H1 (cell line): ENCODE data around the gene GPR141. TPM values are rescaled to one million over a fixed set of nuclear protein-coding genes. Genes with fewer than 3 reads are reported as not detected.

Experiments
- CTCF ChIA-PET: fragments of 300-600 bp; sonication (Branson Sonifier 250); formaldehyde crosslinking; loops from one replicate; lab custom pipeline; 2021; ENCODE audit not compliant: partially characterized antibody; lab: Charles Lee
- POLR2A ChIA-PET: fragments of 300-600 bp; sonication (Branson Sonifier 250); formaldehyde crosslinking; loops from one replicate; lab custom pipeline; 2021; ENCODE audit warnings: inconsistent platforms; ENCODE audit not compliant: partially characterized antibody; lab: Charles Lee
- DNase-seq, 2 experiments: peaks; one replicate each; pipeline versions ENCODE4 v3.0.0 to v3.0.0-alpha.2; 2010 to 2022; ENCODE audit warnings: low spot score in 2 of 2, low read depth in 1 of 2, mixed read lengths in 1 of 2
- FAIRE-seq: peaks from 2 replicates; lab custom pipeline; 2011; peaks lifted over from hg19 to GRCh38; lab: Jason Lieb, UNC
- H2AFZ ChIP-seq: 2 replicates; pipeline ENCODE4 v1.8.1; 2012; ENCODE audit warnings: low read length, inconsistent platforms
- H2AK5ac ChIP-seq: 2 replicates; pipeline ENCODE4 v1.6.1; 2013; ENCODE audit warnings: low read depth, low read length
- H2BK120ac ChIP-seq: replicated peaks from 2 replicates; pipeline ENCODE3; 2013; ENCODE audit warnings: low read depth, low read length, inconsistent platforms
- H2BK12ac ChIP-seq: 2 replicates; pipeline ENCODE4 v1.6.1; 2013; ENCODE audit warnings: low read depth, low read length
- H2BK15ac ChIP-seq: 2 replicates; pipeline ENCODE4 v1.6.1; 2013; ENCODE audit warnings: low read length
- H2BK20ac ChIP-seq: 2 replicates; pipeline ENCODE4 v1.6.1; 2013; ENCODE audit warnings: low read length
- H2BK5ac ChIP-seq: 2 replicates; pipeline ENCODE4 v1.6.1; 2013; ENCODE audit warnings: low read depth, low read length
- H3K14ac ChIP-seq: 2 replicates; pipeline ENCODE4 v1.6.1; 2013; ENCODE audit warnings: inconsistent platforms; ENCODE audit not compliant: insufficient read length
- H3K18ac ChIP-seq: 2 replicates; pipeline ENCODE4 v1.6.1; 2013; ENCODE audit warnings: low read length; ENCODE audit errors: extremely low read depth
- H3K23ac ChIP-seq: 2 replicates; pipeline ENCODE4 v1.6.1; 2013; ENCODE audit warnings: inconsistent platforms; ENCODE audit not compliant: insufficient read length
- H3K23me2 ChIP-seq: 2 replicates; pipeline ENCODE4 v1.6.1; 2013; ENCODE audit warnings: low read depth, low read length
- H3K27ac ChIP-seq: 2 replicates; pipeline ENCODE4 v1.6.1; 2011; ENCODE audit warnings: low read depth, low read length, inconsistent platforms
- H3K27me3 ChIP-seq, 4 experiments: replicated peaks in 1 of 4; 1 replicate in 1 of 4; 2 replicates in 3 of 4; pipeline versions ENCODE4 v1.6.1 to v1.8.1; 2011 to 2013; ENCODE audit warnings: low read length in 3 of 4, mild to moderate bottlenecking in 3 of 4, inconsistent platforms in 2 of 4, mixed read lengths in 2 of 4, moderate library complexity in 1 of 4; ENCODE audit not compliant: control insufficient read depth in 3 of 4, insufficient read depth in 3 of 4; ENCODE audit errors: extremely low read depth in 1 of 4
- H3K36me3 ChIP-seq, 4 experiments: 2 replicates each; pipeline versions ENCODE4 v1.6.1 to v1.8.1; 2011 to 2013; ENCODE audit warnings: mild to moderate bottlenecking in 4 of 4, low read length in 3 of 4, moderate library complexity in 2 of 4, control low read depth in 1 of 4, inconsistent platforms in 1 of 4; ENCODE audit not compliant: insufficient read depth in 4 of 4, control insufficient read depth in 2 of 4
- H3K4ac ChIP-seq: replicated peaks from 2 replicates; pipeline ENCODE3; 2013; ENCODE audit warnings: low read length, low read depth, mixed read lengths, inconsistent platforms; ENCODE audit not compliant: insufficient read length
- H3K4me1 ChIP-seq, 4 experiments: replicated peaks in 1 of 4; 1 replicate in 1 of 4; 2 replicates in 3 of 4; pipeline versions ENCODE4 v1.6.1 to v1.8.1; 2011 to 2013; ENCODE audit warnings: low read length in 3 of 4, inconsistent platforms in 2 of 4, mixed read lengths in 1 of 4; ENCODE audit not compliant: insufficient read depth in 4 of 4, control insufficient read depth in 3 of 4
- H3K4me2 ChIP-seq, 2 experiments: 2 replicates each; pipeline versions ENCODE4 v1.6.1 to v1.8.1; 2011 to 2013; ENCODE audit warnings: low read depth in 2 of 2, low read length in 2 of 2, control low read depth in 1 of 2, inconsistent platforms in 1 of 2, mild to moderate bottlenecking in 1 of 2; ENCODE audit not compliant: insufficient read depth in 1 of 2
- H3K4me3 ChIP-seq, 4 experiments: fragments of 200-600, 300-600 bp in 1 of 4; sonication (generic), shearing (Covaris generic), sonication (Bioruptor Twin) in 1 of 4; 2 replicates each; pipeline versions ENCODE4 v1.5.1 to v1.8.1; 2011 to 2016; ENCODE audit warnings: low read length in 4 of 4, low read depth in 3 of 4, control low read depth in 2 of 4, inconsistent platforms in 2 of 4, mild to moderate bottlenecking in 2 of 4, mixed read lengths in 1 of 4, moderate library complexity in 1 of 4; ENCODE audit not compliant: insufficient read depth in 2 of 4; ENCODE audit errors: extremely low read depth in 1 of 4
- H3K56ac ChIP-seq: replicated peaks from 2 replicates; pipeline ENCODE3; 2013; ENCODE audit warnings: low read depth, mild to moderate bottlenecking, mixed read lengths, low read length, inconsistent platforms; ENCODE audit not compliant: insufficient read length
- H3K79me1 ChIP-seq: 2 replicates; pipeline ENCODE4 v1.6.1; 2013; ENCODE audit warnings: low read depth, low read length, control low read depth
- H3K79me2 ChIP-seq, 2 experiments: 2 replicates each; pipeline versions ENCODE4 v1.6.1 to v1.8.1; 2012 to 2013; ENCODE audit warnings: low read length in 2 of 2, mild to moderate bottlenecking in 2 of 2, inconsistent platforms in 1 of 2; ENCODE audit not compliant: insufficient read depth in 2 of 2, control insufficient read depth in 1 of 2
- H3K9ac ChIP-seq, 4 experiments: replicated peaks in 1 of 4; 1 replicate in 1 of 4; 2 replicates in 3 of 4; pipeline versions ENCODE4 v1.6.1 to v1.8.1; 2011 to 2013; ENCODE audit warnings: low read depth in 3 of 4, low read length in 3 of 4, control low read depth in 2 of 4, mild to moderate bottlenecking in 2 of 4, moderate library complexity in 2 of 4, inconsistent platforms in 1 of 4; ENCODE audit errors: extremely low read depth in 1 of 4
- H3K9me3 ChIP-seq, 2 experiments: 2 replicates each; pipeline versions ENCODE4 v1.6.1 to v1.8.1; 2012 to 2013; ENCODE audit warnings: mild to moderate bottlenecking in 2 of 2, moderate library complexity in 2 of 2, control low read depth in 1 of 2, inconsistent platforms in 1 of 2, low read depth in 1 of 2, low read length in 1 of 2, mixed read lengths in 1 of 2; ENCODE audit not compliant: insufficient read depth in 2 of 2
- H4K20me1 ChIP-seq, 2 experiments: replicated peaks in 1 of 2; 2 replicates each; pipeline versions ENCODE3 to v1.8.1; 2011 to 2013; ENCODE audit warnings: inconsistent platforms in 2 of 2, low read length in 2 of 2, mild to moderate bottlenecking in 1 of 2; ENCODE audit not compliant: insufficient read depth in 2 of 2, control insufficient read depth in 1 of 2
- H4K5ac ChIP-seq: 2 replicates; pipeline ENCODE4 v1.6.1; 2013; ENCODE audit warnings: low read length, low read depth, mixed read lengths, inconsistent platforms; ENCODE audit not compliant: insufficient read length
- H4K8ac ChIP-seq: 2 replicates; pipeline ENCODE4 v1.8.0; 2013; ENCODE audit warnings: mild to moderate bottlenecking, moderate library complexity, low read length, inconsistent platforms; ENCODE audit not compliant: insufficient read depth; ENCODE audit errors: extremely low read depth
- H4K91ac ChIP-seq: replicated peaks from 2 replicates; pipeline ENCODE3; 2013; ENCODE audit warnings: low read length, mixed read lengths, inconsistent platforms; ENCODE audit not compliant: insufficient read length
- CEBPB ChIP-seq: IDR thresholded peaks from 2 replicates; pipeline ENCODE4 v1.6.1; 2012; ENCODE audit warnings: low read depth, low read length
- CTBP2 ChIP-seq: IDR thresholded peaks from 2 replicates; pipeline ENCODE4 v1.7.0; 2011; ENCODE audit warnings: borderline replicate concordance, mild to moderate bottlenecking, moderate library complexity, mixed read lengths, low read length; ENCODE audit not compliant: insufficient read depth, insufficient read length
- EZH2 ChIP-seq: fragments of 200-600 bp; sonication (generic); IDR thresholded peaks from 2 replicates; pipeline ENCODE4 v1.7.1; 2012; ENCODE audit warnings: low read depth, mild to moderate bottlenecking, moderate library complexity, low read length, inconsistent platforms; ENCODE audit not compliant: severe bottlenecking
- JUND ChIP-seq: IDR thresholded peaks from 2 replicates; pipeline ENCODE4 v1.6.1; 2011; ENCODE audit warnings: mild to moderate bottlenecking, improper control_type of control experiment, low read length
- KDM1A ChIP-seq: fragments of 200-600, 300-600 bp; sonication (generic); IDR thresholded peaks from 2 replicates; pipeline ENCODE4 v1.7.1; 2016; ENCODE audit warnings: mild to moderate bottlenecking, low read length, borderline replicate concordance
- KDM4A ChIP-seq: IDR thresholded peaks from one replicate; pipeline ENCODE4 v1.7.1; 2012; ENCODE audit warnings: low read depth, mild to moderate bottlenecking, moderate library complexity, low read length, inconsistent platforms; ENCODE audit not compliant: severe bottlenecking
- MAFK ChIP-seq: IDR thresholded peaks from 2 replicates; pipeline ENCODE4 v1.6.1; 2012; ENCODE audit warnings: low read depth, mild to moderate bottlenecking, improper control_type of control experiment, low read length
- NANOG ChIP-seq: IDR thresholded peaks from 2 replicates; pipeline ENCODE4 v1.6.1; 2011; ENCODE audit warnings: low read length, low read depth, mild to moderate bottlenecking, inconsistent platforms; ENCODE audit not compliant: insufficient read depth, poor library complexity, severe bottlenecking
- NRF1 ChIP-seq: IDR thresholded peaks from 2 replicates; pipeline ENCODE4 v1.6.1; 2011; ENCODE audit warnings: mild to moderate bottlenecking, low read depth, low read length, improper control_type of control experiment
- TAF1 ChIP-seq: IDR thresholded peaks from 2 replicates; pipeline ENCODE4 v1.6.1; 2011; ENCODE audit warnings: mild to moderate bottlenecking, low read depth, low read length
- TBP ChIP-seq: IDR thresholded peaks from 2 replicates; pipeline ENCODE4 v1.6.1; 2011; ENCODE audit warnings: low read depth, low read length, improper control_type of control experiment
- WGBS, 2 experiments: shearing (Covaris generic) in 1 of 2; methylation state at CpG; one replicate each; pipeline versions ENCODE4 v1.1.6 to v1.1.7; 2013 to 2015; ENCODE audit warnings: low lambda C conversion rate in 2 of 2, mixed read lengths in 2 of 2, inconsistent platforms in 1 of 2, low coverage in 1 of 2, missing lambda C conversion rate in 1 of 2; ENCODE audit not compliant: insufficient replicate concordance in 2 of 2, insufficient coverage in 1 of 2, insufficient read length in 1 of 2; ENCODE audit errors: extremely low coverage in 1 of 2, missing lambda C conversion rate in 1 of 2; 5-methylcytosine and 5-hydroxymethylcytosine counted together
- polyA plus RNA-seq, 7 experiments: library from polyadenylated mRNA; depleted of rRNA in 3 of 7; stranded (reverse) in 5 of 7; unstranded in 2 of 7; fragments of >200 nt in 5 of 7; fragments of 200-250 nt in 2 of 7; gene quantifications; 1 replicate in 5 of 7; 2 replicates in 1 of 7; 4 replicates in 1 of 7; pipeline versions ENCODE4 v1.2.1 to v1.2.3, GENCODE V29; 2011 to 2013; ENCODE audit warnings: missing spikeins in 2 of 7, mixed read lengths in 2 of 7
- total RNA-seq: library from RNA; stranded (reverse); fragmentation: NEBNext Ultra II Directional; extraction: Animal tissue kit (Norgen Biotek cat#: 25700); gene quantifications from 2 replicates; pipeline ENCODE4 v1.2.1, GENCODE V29; 2021

GPR141 gene
- total and polyA plus RNA-seq, 2 of the 8 experiments (the other 6 are each of a cell fraction or from before 2014, with no cell fraction given), result 0.45 to 1.0 TPM

- H3K9ac ChIP-seq, result no peak overlapping the region
- no peaks in the 10 kb centered on the region for H3K9me3 ChIP-seq
- no peak overlapping the region for H2BK12ac ChIP-seq
- H3K36me3 ChIP-seq, result no peaks in the 10 kb centered on the region
- H2AK5ac ChIP-seq, result no peak overlapping the region
- no peak overlapping the region for H3K14ac ChIP-seq
- no peak overlapping the region for H4K5ac ChIP-seq
- DNase-seq, result no peak
- ChIA-PET CTCF (interaction anchor here (1.6 kb wide), 1 partner anchor 24 kb away, joined by 8 read pairs; no protein-coding TSS in a partner anchor), POLR2A (no interaction called here)
- H2AFZ ChIP-seq, result no peak overlapping the region
- no peak overlapping the region for H3K23ac ChIP-seq
- H2BK5ac ChIP-seq, result no peak overlapping the region
- H2BK20ac ChIP-seq, result no peak overlapping the region
- H4K91ac ChIP-seq, result no peak overlapping the region
- H3K23me2 ChIP-seq, result no peaks in the 10 kb centered on the region
- no peak overlapping the region for H3K4me2 ChIP-seq
- no peaks in the 10 kb centered on the region for H3K79me1 ChIP-seq
- no peak overlapping the region for H3K18ac ChIP-seq
- H4K20me1 ChIP-seq, result no peaks in the 10 kb centered on the region
- no peak overlapping the region for H3K4ac ChIP-seq
- H3K27ac ChIP-seq, result no peak overlapping the region
- WGBS, 2 experiments, result 93% methylated on average over 5 of the region's 5 CpGs; no CpG with 5 or more reads in 1 of the 2 experiments
- H3K4me3 ChIP-seq, result no peak overlapping the region
- H2BK120ac ChIP-seq, result no peak overlapping the region
- FAIRE-seq, result no peak
- H3K4me1 ChIP-seq, result no peaks in the 10 kb centered on the region
- H4K8ac ChIP-seq, result no peak overlapping the region
- no peak overlapping the region for H2BK15ac ChIP-seq
- H3K79me2 ChIP-seq, result no peaks in the 10 kb centered on the region
- no peak overlapping the region for H3K56ac ChIP-seq
- no peaks in the 10 kb centered on the region for H3K27me3 ChIP-seq
- no peak for TF ChIP-seq MAFK
- no peak for TF ChIP-seq KDM1A
- TF ChIP-seq CEBPB, result no peak
- no peak for TF ChIP-seq NANOG
- no peak for TF ChIP-seq JUND
- no peak for TF ChIP-seq NRF1
- no peak for TF ChIP-seq CTBP2
- no peak for TF ChIP-seq KDM4A
- no peak for TF ChIP-seq TBP
- TF ChIP-seq TAF1, result no peak
- no peak for TF ChIP-seq EZH2
Observed at GRCh38 chr7:37756797-37757551, 73.4 kb downstream of the GPR141 start.
